GM23338 (cell line): ENCODE results near the gene EXOC5.

ENCODE experiments used
- CREB1 ChIP-seq: fragments of 250-450 bp; sonication (Bioruptor Pico); IDR thresholded peaks from 2 replicates; pipeline ENCODE4 v1.5.0; 2020; ENCODE audit warnings: low read depth, mild to moderate bottlenecking, moderate library complexity
- EZH2 ChIP-seq: fragments of 200-600 bp; sonication (generic); IDR thresholded peaks from one replicate; pipeline ENCODE4 v1.8.0; 2017; ENCODE audit warnings: antibody characterized with exemption, mild to moderate bottlenecking, low read depth; ENCODE audit not compliant: unreplicated experiment
- NANOG ChIP-seq: IDR thresholded peaks from 2 replicates; pipeline ENCODE4 v1.6.1; 2016; ENCODE audit warnings: antibody characterized with exemption, borderline replicate concordance
- POLR2AphosphoS5 ChIP-seq: IDR thresholded peaks from 2 replicates; pipeline ENCODE4 v1.6.1; 2016; ENCODE audit warnings: antibody characterized with exemption, low read depth
- REST ChIP-seq: IDR thresholded peaks from one replicate; pipeline ENCODE4 v1.6.1; 2018; ENCODE audit warnings: antibody characterized with exemption; ENCODE audit not compliant: unreplicated experiment
- ZNF331 ChIP-seq: fragments of 250-450 bp; sonication (Bioruptor Pico); IDR thresholded peaks from 2 replicates; pipeline ENCODE4 v1.5.0; 2020; ENCODE audit warnings: low read depth, mild to moderate bottlenecking, moderate library complexity
- ZNF462 ChIP-seq: fragments of 250-450 bp; sonication (Bioruptor Pico); IDR thresholded peaks from 2 replicates; pipeline ENCODE4 v1.5.0; 2020; ENCODE audit warnings: mild to moderate bottlenecking, moderate library complexity
- TF ChIP-seq, protein P1 (sequence below), 2 experiments: fragments of 200-600 bp in 1 of 2; sonication (generic) in 1 of 2; conservative IDR thresholded peaks; 2 replicates each; pipeline versions ENCODE4 v1.5.1 to v1.6.1; 2016 to 2017; ENCODE audit warnings: antibody characterized with exemption in 2 of 2, low read depth in 2 of 2, mild to moderate bottlenecking in 2 of 2, moderate library complexity in 1 of 2

DNA sequence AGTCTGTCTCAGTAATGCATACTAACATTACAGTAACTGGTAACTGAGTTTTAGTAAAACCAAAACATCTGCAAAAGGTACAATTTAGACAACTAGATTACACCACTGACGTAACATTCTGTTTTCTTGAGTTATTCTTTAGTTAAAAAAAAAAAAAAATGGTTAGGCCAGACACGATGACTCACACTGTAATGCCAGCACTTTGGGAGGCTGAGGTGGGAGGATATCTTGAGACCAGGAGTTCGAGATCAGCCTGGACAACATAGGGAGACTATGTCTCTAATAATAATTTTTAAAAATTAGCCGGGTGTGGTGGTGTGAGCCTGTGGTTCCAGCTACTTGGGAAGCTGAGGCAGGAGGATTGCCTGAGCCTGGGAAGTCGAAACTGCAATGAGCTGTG is 34.2 kb upstream of the EXOC5 start:
- no peak for TF ChIP-seq CREB1
- TF ChIP-seq, protein P1, sequence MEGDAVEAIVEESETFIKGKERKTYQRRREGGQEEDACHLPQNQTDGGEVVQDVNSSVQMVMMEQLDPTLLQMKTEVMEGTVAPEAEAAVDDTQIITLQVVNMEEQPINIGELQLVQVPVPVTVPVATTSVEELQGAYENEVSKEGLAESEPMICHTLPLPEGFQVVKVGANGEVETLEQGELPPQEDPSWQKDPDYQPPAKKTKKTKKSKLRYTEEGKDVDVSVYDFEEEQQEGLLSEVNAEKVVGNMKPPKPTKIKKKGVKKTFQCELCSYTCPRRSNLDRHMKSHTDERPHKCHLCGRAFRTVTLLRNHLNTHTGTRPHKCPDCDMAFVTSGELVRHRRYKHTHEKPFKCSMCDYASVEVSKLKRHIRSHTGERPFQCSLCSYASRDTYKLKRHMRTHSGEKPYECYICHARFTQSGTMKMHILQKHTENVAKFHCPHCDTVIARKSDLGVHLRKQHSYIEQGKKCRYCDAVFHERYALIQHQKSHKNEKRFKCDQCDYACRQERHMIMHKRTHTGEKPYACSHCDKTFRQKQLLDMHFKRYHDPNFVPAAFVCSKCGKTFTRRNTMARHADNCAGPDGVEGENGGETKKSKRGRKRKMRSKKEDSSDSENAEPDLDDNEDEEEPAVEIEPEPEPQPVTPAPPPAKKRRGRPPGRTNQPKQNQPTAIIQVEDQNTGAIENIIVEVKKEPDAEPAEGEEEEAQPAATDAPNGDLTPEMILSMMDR (conservative IDR thresholded peaks at IDR 0.05; ENCODE audit: low read depth in 2 of 2): no peak
- TF ChIP-seq EZH2: no peak
- TF ChIP-seq REST: no peak
- no peak for TF ChIP-seq ZNF462
- TF ChIP-seq ZNF331 (CRISPR knock-in tag): no peak
- TF ChIP-seq POLR2AphosphoS5: no peak
- no peak for TF ChIP-seq NANOG
